ENCODE data around the gene FOXO3.

Gene FOXO3

DNA sequence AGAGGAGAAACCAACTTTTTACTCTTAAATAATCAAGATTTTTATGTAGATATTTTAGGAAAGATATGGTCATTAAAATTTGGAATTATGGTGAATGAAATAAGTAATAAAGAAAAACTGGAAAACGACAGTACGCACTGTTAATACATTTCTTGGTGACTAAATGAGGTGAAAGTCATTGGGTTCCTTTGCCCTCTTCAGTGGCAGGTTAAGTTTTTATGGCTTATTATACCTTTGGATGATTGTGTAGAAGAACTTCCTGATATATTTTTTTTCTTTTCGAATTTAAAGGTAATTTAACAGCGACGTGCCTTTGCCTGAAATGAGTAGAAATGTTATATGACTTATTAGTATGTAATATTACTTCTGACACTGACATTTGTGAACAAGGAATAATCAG lies 43.4 kb downstream of the FOXO3 start:
- H3K4me2 ChIP-seq = no peak overlapping the region
- H3K9ac ChIP-seq = no peak overlapping the region
- no peak overlapping the region for H3K4me3 ChIP-seq
- H4K20me1 ChIP-seq = peaks cover 86 to 100% (median 99%) of the 10 kb centered on the region in 11 experiments
- no peaks in the 10 kb centered on the region for H3K9me3 ChIP-seq (replicated peaks in 1 of 11)
- H3K4me1 ChIP-seq = peaks cover 0 to 50% (median 0%) of the 10 kb centered on the region in 10 experiments; a peak in 5 of 20 replicates
- no peak overlapping the region for H3K27ac ChIP-seq
- H3K27me3 ChIP-seq = no peaks in the 10 kb centered on the region
- TF ChIP-seq Cebpa-rat (IDR thresholded peaks at IDR 0.05) = no peak
- peaks cover 0 to 49% (median 7%) of the 10 kb centered on the region in 11 experiments; a peak in 11 of 22 replicates for H3K36me3 ChIP-seq

GRCh38 chr6:108606250-108606690 lies 45.6 kb downstream of the FOXO3 start:
- H3K27ac ChIP-seq = no peak overlapping the region
- H3K4me1 ChIP-seq = peaks cover 0 to 60% (median 0%) of the 10 kb centered on the region in 10 experiments; a peak in 5 of 20 replicates
- H3K4me3 ChIP-seq = no peak overlapping the region
- H3K4me2 ChIP-seq = peak overlapping the region in 2 of 11 experiments; percentile 15 to 47; a peak in 2 of 22 replicates
- peaks cover 82 to 100% (median 98%) of the 10 kb centered on the region in 11 experiments for H4K20me1 ChIP-seq
- H3K9ac ChIP-seq = peak overlapping the region in 2 of 11 experiments; percentile 6 to 35; a peak in 1 of 22 replicates
- no peak for TF ChIP-seq Cebpa-rat (IDR thresholded peaks at IDR 0.05)
- H3K36me3 ChIP-seq = peaks cover 0 to 44% (median 0%) of the 10 kb centered on the region in 11 experiments; a peak in 6 of 22 replicates
- H3K27me3 ChIP-seq = no peaks in the 10 kb centered on the region
- 0 out of 22 replicates have a peak, but pooled peaks cover 0 to 4% (median 0%) of the 10 kb centered on the region in 11 experiments for H3K9me3 ChIP-seq (replicated peaks in 1 of 11)

DNA sequence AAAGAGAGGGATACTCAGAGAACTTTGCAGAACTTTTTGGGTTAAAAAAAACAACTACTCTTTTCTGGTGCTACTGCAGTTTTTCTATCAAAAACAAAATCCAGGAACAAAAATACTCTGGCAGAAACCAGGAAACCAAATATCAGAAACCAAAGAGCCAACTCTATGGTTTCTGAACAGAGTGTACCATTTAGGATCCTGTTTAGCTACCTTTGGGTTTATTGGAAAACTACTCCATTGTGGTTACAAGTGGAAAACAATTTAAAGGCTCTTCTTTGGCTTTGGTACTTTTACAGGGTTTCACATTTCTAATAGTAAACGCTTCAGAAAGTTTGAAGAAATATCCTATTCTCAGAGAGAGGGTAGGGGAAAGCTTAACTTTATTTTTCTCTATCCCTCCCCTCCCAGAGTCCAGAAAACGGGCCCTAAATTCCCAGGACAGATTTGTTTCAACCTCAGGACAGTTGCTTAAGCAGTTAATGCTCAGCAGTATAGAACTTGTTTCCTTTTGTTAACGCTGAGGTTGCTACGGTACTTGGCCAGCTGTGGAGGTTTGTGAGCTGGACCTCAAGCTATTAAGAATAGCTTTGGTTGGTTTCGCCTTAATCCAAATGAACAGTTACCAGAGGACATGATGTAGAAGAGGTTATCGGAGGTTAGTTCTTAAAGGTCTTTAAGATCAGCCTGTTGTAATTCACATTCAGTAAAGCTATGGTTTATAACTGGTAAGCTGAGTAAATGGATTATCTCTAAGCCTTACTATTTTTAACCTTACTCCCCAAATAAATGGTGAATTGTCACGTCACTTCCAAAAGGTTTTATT lies 47.9 kb downstream of the FOXO3 start:
- peaks cover 6 to 21% (median 14%) of the 10 kb centered on the region in 11 experiments for H3K9me3 ChIP-seq (replicated peaks in 1 of 11)
- TF ChIP-seq Cebpa-rat (IDR thresholded peaks at IDR 0.05) = no peak
- H3K27ac ChIP-seq = no peak overlapping the region
- H3K36me3 ChIP-seq = peaks cover 0 to 49% (median 7%) of the 10 kb centered on the region in 11 experiments; a peak in 12 of 22 replicates
- no peak overlapping the region for H3K4me3 ChIP-seq
- no peaks in the 10 kb centered on the region for H3K27me3 ChIP-seq
- H3K9ac ChIP-seq = no peak overlapping the region
- peak overlapping the region in 2 of 11 experiments; percentile 15 to 30; a peak in 1 of 22 replicates for H3K4me2 ChIP-seq
- H4K20me1 ChIP-seq = peaks cover 74 to 100% (median 87%) of the 10 kb centered on the region in 11 experiments
- peaks cover 0 to 57% (median 0%) of the 10 kb centered on the region in 10 experiments; a peak in 5 of 20 replicates for H3K4me1 ChIP-seq

DNA sequence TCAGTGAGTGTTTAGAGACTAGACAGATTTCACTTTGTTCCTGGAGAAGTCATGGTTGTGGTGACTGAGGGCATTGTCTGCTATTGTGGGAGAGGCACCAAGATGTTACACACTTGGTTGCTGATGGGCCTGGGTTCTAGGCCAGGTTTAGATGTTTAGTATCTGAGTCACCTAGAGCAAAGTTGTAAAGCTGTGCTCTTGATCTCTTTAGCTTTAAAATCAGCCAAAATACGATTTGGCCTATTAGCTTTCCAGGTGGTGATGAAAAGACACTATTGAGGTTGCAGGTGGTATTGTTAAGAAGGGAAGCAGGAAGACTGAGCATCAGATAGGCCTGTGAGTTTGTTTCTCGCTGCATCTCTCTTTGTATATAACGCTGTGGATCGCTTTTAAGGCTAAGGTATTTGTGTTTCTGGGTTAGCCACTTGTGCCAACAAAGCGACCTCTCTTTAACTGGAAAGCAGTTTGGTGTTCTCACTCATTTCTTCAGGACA lies 48.6 kb downstream of the FOXO3 start:
- peaks cover 69 to 100% (median 85%) of the 10 kb centered on the region in 11 experiments for H4K20me1 ChIP-seq
- no peak for TF ChIP-seq Cebpa-rat (IDR thresholded peaks at IDR 0.05)
- no peak overlapping the region for H3K9ac ChIP-seq
- H3K27me3 ChIP-seq = no peaks in the 10 kb centered on the region
- H3K27ac ChIP-seq = no peak overlapping the region
- peak overlapping the region in 1 of 11 experiments; percentile 15; a peak in 1 of 22 replicates for H3K4me2 ChIP-seq
- H3K36me3 ChIP-seq = peaks cover 0 to 49% (median 7%) of the 10 kb centered on the region in 11 experiments; a peak in 12 of 22 replicates
- H3K4me1 ChIP-seq = peaks cover 0 to 57% (median 0%) of the 10 kb centered on the region in 10 experiments; a peak in 5 of 20 replicates
- H3K9me3 ChIP-seq (replicated peaks in 1 of 11) = peaks cover 6 to 21% (median 14%) of the 10 kb centered on the region in 11 experiments
- no peak overlapping the region for H3K4me3 ChIP-seq

DNA sequence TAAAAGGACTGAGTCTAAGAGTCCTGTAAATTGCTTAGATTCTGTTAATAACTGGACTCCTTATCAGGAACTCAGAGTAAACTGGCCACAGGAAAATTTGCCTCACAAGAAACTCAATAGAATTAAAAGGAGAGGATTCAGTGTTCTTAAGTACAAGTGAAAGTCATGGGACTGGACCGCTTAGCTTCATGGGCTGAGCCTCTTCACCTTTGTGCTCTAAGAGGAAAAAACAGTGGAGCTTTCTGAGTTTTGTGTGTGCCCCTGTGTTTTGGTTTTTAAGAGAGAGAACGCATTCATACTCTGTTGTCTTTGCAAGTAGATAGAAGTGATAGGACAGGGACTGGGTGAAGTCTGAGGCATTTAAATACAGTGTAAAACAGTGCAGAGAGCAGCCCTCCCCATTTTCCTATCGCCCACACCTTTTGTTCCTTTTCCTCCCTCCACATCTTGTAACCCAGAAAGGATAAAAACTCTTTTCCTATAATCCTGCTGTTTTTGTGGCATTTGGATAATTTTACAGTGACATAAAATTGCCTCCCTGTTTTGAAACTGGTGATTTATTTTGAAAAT lies 49.6 kb downstream of the FOXO3 start:
- Histone ChIP-seq H3K27ac (no peak overlapping the region), H3K9ac (no peak overlapping the region), H3K27me3 (no peaks in the 10 kb centered on the region), H3K9me3 (replicated peaks in 1 of 11) (peaks cover 6 to 21% (median 14%) of the 10 kb centered on the region in 11 experiments), H3K4me3 (no peak overlapping the region), H3K36me3 (peaks cover 0 to 39% (median 7%) of the 10 kb centered on the region in 11 experiments; a peak in 12 of 22 replicates), H3K4me2 (no peak overlapping the region), H3K4me1 (peaks cover 0 to 58% (median 0%) of the 10 kb centered on the region in 10 experiments; a peak in 5 of 20 replicates), H4K20me1 (peaks cover 59 to 100% (median 88%) of the 10 kb centered on the region in 11 experiments)
- TF ChIP-seq Cebpa-rat (IDR thresholded peaks at IDR 0.05) = no peak

GRCh38 chr6:108610957-108611586 lies 50.4 kb downstream of the FOXO3 start:
- no peak overlapping the region for H3K27ac ChIP-seq

GRCh38 chr6:108612852-108613251 lies 52.1 kb downstream of the FOXO3 start:
- Histone ChIP-seq H3K4me3 (no peak overlapping the region), H3K36me3 (peaks cover 0 to 29% (median 13%) of the 10 kb centered on the region in 11 experiments; a peak in 14 of 22 replicates), H3K27ac (no peak overlapping the region), H4K20me1 (peaks cover 48 to 100% (median 79%) of the 10 kb centered on the region in 11 experiments; a peak in 21 of 22 replicates), H3K27me3 (no peaks in the 10 kb centered on the region), H3K9me3 (replicated peaks in 1 of 11) (peaks cover 6 to 27% (median 15%) of the 10 kb centered on the region in 11 experiments), H3K4me2 (no peak overlapping the region), H3K9ac (no peak overlapping the region), H3K4me1 (peaks cover 0 to 58% (median 12%) of the 10 kb centered on the region in 10 experiments; a peak in 12 of 20 replicates)
- TF ChIP-seq Cebpa-rat (IDR thresholded peaks at IDR 0.05) = no peak

More at GRCh38 chr6:108610957-108611586, 50.4 kb downstream of the FOXO3 start:
- peaks cover 0 to 34% (median 9%) of the 10 kb centered on the region in 11 experiments; a peak in 12 of 22 replicates for H3K36me3 ChIP-seq
- no peak for TF ChIP-seq Cebpa-rat (IDR thresholded peaks at IDR 0.05)
- no peak overlapping the region for H3K9ac ChIP-seq
- H3K4me2 ChIP-seq = no peak overlapping the region
- no peaks in the 10 kb centered on the region for H3K27me3 ChIP-seq
- peaks cover 0 to 58% (median 2%) of the 10 kb centered on the region in 10 experiments; a peak in 9 of 20 replicates for H3K4me1 ChIP-seq
- peaks cover 6 to 23% (median 14%) of the 10 kb centered on the region in 11 experiments for H3K9me3 ChIP-seq (replicated peaks in 1 of 11)
- H3K4me3 ChIP-seq = no peak overlapping the region
- peaks cover 55 to 100% (median 83%) of the 10 kb centered on the region in 11 experiments for H4K20me1 ChIP-seq

DNA sequence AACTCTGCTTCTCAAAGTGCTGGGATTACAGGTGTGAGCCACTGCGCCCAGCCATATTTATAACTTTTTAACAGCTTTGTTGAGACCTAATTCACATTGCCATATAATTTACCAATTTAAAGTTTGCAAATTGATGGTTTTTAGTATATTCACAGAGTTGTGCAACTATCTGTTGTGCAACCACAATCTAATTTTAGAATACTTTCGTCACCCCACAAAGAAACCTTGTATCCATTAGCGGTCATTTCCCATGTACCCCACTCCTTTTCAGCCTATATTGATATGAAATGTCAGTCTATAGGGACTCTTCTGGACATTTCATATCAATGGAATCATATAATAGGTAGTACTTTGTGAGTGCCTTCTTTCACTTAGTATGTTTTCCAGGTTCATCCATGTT lies 55.8 kb downstream of the FOXO3 start:
- H3K36me3 ChIP-seq = peaks cover 0 to 31% (median 15%) of the 10 kb centered on the region in 11 experiments; a peak in 14 of 22 replicates
- TF ChIP-seq Cebpa-rat (IDR thresholded peaks at IDR 0.05) = no peak
- peaks cover 14 to 65% (median 39%) of the 10 kb centered on the region in 10 experiments for H3K4me1 ChIP-seq
- peak overlapping the region in 1 of 11 experiments; percentile 19; a peak in 3 of 22 replicates for H3K27ac ChIP-seq
- peak overlapping the region in 6 of 11 experiments; percentile 26 to 92 (median 57); a peak in 11 of 22 replicates for H3K4me2 ChIP-seq
- H4K20me1 ChIP-seq = peaks cover 36 to 100% (median 75%) of the 10 kb centered on the region in 11 experiments; a peak in 18 of 22 replicates
- peaks cover 6 to 22% (median 15%) of the 10 kb centered on the region in 11 experiments for H3K9me3 ChIP-seq (replicated peaks in 1 of 11)
- no peak overlapping the region for H3K4me3 ChIP-seq
- H3K27me3 ChIP-seq = no peaks in the 10 kb centered on the region
- H3K9ac ChIP-seq = no peak overlapping the region

All from BLaER1 treated with 17β-estradiol and CSF1 and Interleukin-3, amounts not matched to agents 10 nM and 100 nM (cell line).